ENCODE results near the gene NAALADL1. TPM values are rescaled to one million over a fixed set of nuclear protein-coding genes. Genes with fewer than 3 reads are reported as not detected.

The NAALADL1 gene
- 11.9 and 14.6 TPM in 2 replicates for total RNA-seq

GRCh38 chr11:65058419-65059054 lies at the start of gene NAALADL1:
NAALADL1 (minus strand) TSS chr11:65058553; CDS start chr11:65058521, 32 bp downstream.
- Mint-ChIP-seq H3K4me1 (ENCODE audit: low read depth) (peaks cover 17% of the 10 kb centered on the region), H3K4me3 (ENCODE audit: low read depth) (no peak within 1 kb of the TSS), H3K9me3 (no peaks in the 10 kb centered on the region), H3K36me3 (ENCODE audit: low read depth) (no peaks in the 10 kb centered on the region), H3K27ac (no peak within 1 kb of the TSS), H3K27me3 (ENCODE audit: low read depth) (no peaks in the 10 kb centered on the region)
- no peak for DNase-seq (ENCODE audit: low spot score)
- intact Hi-C loops (cut with micrococcal nuclease) = no loop called here

GRCh38 chr11:65107751-65108468 lies 49.6 kb upstream of the NAALADL1 start:
- Mint-ChIP-seq H3K4me3 (ENCODE audit: low read depth) (no peak overlapping the region), H3K36me3 (ENCODE audit: low read depth) (peaks cover 30% of the 10 kb centered on the region), H3K4me1 (ENCODE audit: low read depth) (peaks cover 24% of the 10 kb centered on the region), H3K9me3 (no peaks in the 10 kb centered on the region), H3K27me3 (ENCODE audit: low read depth) (no peaks in the 10 kb centered on the region), H3K27ac (no peak overlapping the region)
- intact Hi-C loops (cut with micrococcal nuclease) = no loop called here
- no peak for DNase-seq (ENCODE audit: low spot score)

- Mint-ChIP-seq H3K4me1 (ENCODE audit: low read depth) (peaks cover 24% of the 10 kb centered on the region), H3K27ac (no peak overlapping the region)
These were observed 48.7 kb upstream of the NAALADL1 start for GRCh38 chr11:65107078-65107477.

GRCh38 chr11:65104628-65105027 lies 46.3 kb upstream of the NAALADL1 start:
- Mint-ChIP-seq H3K27me3 (ENCODE audit: low read depth) (no peaks in the 10 kb centered on the region), H3K36me3 (ENCODE audit: low read depth) (peaks cover 25% of the 10 kb centered on the region), H3K9me3 (no peaks in the 10 kb centered on the region), H3K4me1 (ENCODE audit: low read depth) (peaks cover 8% of the 10 kb centered on the region), H3K4me3 (ENCODE audit: low read depth) (no peak overlapping the region), H3K27ac (peak overlapping the region; percentile 33)
- intact Hi-C loops (cut with micrococcal nuclease) = no loop called here
- DNase-seq (ENCODE audit: low spot score) = no peak

More at GRCh38 chr11:65107078-65107477, 48.7 kb upstream of the NAALADL1 start:
- Mint-ChIP-seq H3K4me3 (ENCODE audit: low read depth) (no peak overlapping the region), H3K27me3 (ENCODE audit: low read depth) (no peaks in the 10 kb centered on the region), H3K36me3 (ENCODE audit: low read depth) (peaks cover 30% of the 10 kb centered on the region), H3K9me3 (no peaks in the 10 kb centered on the region)
- DNase-seq (ENCODE audit: low spot score) = no peak
- intact Hi-C loops (cut with micrococcal nuclease) = no loop called here

- Mint-ChIP-seq H3K4me1 (ENCODE audit: low read depth) (peaks cover 11% of the 10 kb centered on the region), H3K27ac (no peak overlapping the region), H3K36me3 (ENCODE audit: low read depth) (peaks cover 29% of the 10 kb centered on the region), H3K9me3 (no peaks in the 10 kb centered on the region), H3K27me3 (ENCODE audit: low read depth) (no peaks in the 10 kb centered on the region), H3K4me3 (ENCODE audit: low read depth) (no peak overlapping the region)
- intact Hi-C loops (cut with micrococcal nuclease) = no loop called here
- no peak for DNase-seq (ENCODE audit: low spot score)
These were observed 45.1 kb upstream of the NAALADL1 start for GRCh38 chr11:65103476-65103875.

GRCh38 chr11:65102142-65103095 lies 44.1 kb upstream of the NAALADL1 start:
- no peaks in the 10 kb centered on the region for H3K27me3 Mint-ChIP-seq (ENCODE audit: low read depth)
- DNase-seq (ENCODE audit: low spot score) = no peak
- intact Hi-C loops (cut with micrococcal nuclease) = no loop called here
- peaks cover 15% of the 10 kb centered on the region for H3K4me1 Mint-ChIP-seq (ENCODE audit: low read depth)
- peaks cover 34% of the 10 kb centered on the region for H3K36me3 Mint-ChIP-seq (ENCODE audit: low read depth)
- H3K4me3 Mint-ChIP-seq (ENCODE audit: low read depth) = no peak overlapping the region
- no peak overlapping the region for H3K27ac Mint-ChIP-seq
- no peaks in the 10 kb centered on the region for H3K9me3 Mint-ChIP-seq

- no peak for DNase-seq (ENCODE audit: low spot score)
- intact Hi-C loops (cut with micrococcal nuclease) = no loop called here
- Mint-ChIP-seq H3K4me1 (ENCODE audit: low read depth) (peaks cover 16% of the 10 kb centered on the region), H3K9me3 (no peaks in the 10 kb centered on the region), H3K27ac (no peak overlapping the region), H3K4me3 (ENCODE audit: low read depth) (no peak overlapping the region), H3K27me3 (ENCODE audit: low read depth) (no peaks in the 10 kb centered on the region), H3K36me3 (ENCODE audit: low read depth) (peaks cover 26% of the 10 kb centered on the region)
These were observed 42.5 kb upstream of the NAALADL1 start for GRCh38 chr11:65100674-65101350.

- no peak for DNase-seq (ENCODE audit: low spot score)
- no peak overlapping the region for H3K27ac Mint-ChIP-seq
- peak overlapping the region; percentile 88 for H3K4me3 Mint-ChIP-seq (ENCODE audit: low read depth)
- intact Hi-C loops (cut with micrococcal nuclease) = loop anchor here (1.0 to 2.0 kb wide), 3 partner anchors 13 to 84 kb away; partner anchors contain the start of genes CDCA5, TM7SF2 and ZFPL1
- no peaks in the 10 kb centered on the region for H3K9me3 Mint-ChIP-seq
- H3K27me3 Mint-ChIP-seq (ENCODE audit: low read depth) = no peaks in the 10 kb centered on the region
- peaks cover 12% of the 10 kb centered on the region for H3K36me3 Mint-ChIP-seq (ENCODE audit: low read depth)
- H3K4me1 Mint-ChIP-seq (ENCODE audit: low read depth) = peaks cover 11% of the 10 kb centered on the region
These were observed 38.6 kb upstream of the NAALADL1 start for GRCh38 chr11:65096926-65097325.

- no peaks in the 10 kb centered on the region for H3K27me3 Mint-ChIP-seq (ENCODE audit: low read depth)
- H3K4me3 Mint-ChIP-seq (ENCODE audit: low read depth) = peak within 1 kb of the TSS; percentile 88
- DNase-seq (ENCODE audit: low spot score) = peak; percentile 82
- intact Hi-C loops (cut with micrococcal nuclease) = loop anchor here (1.0 to 2.0 kb wide), 3 partner anchors 12 to 83 kb away; partner anchors contain the start of genes CDCA5, TM7SF2 and ZFPL1
- H3K36me3 Mint-ChIP-seq (ENCODE audit: low read depth) = peaks cover 12% of the 10 kb centered on the region
- peaks cover 11% of the 10 kb centered on the region for H3K4me1 Mint-ChIP-seq (ENCODE audit: low read depth)
- no peaks in the 10 kb centered on the region for H3K9me3 Mint-ChIP-seq
- H3K27ac Mint-ChIP-seq = peak within 1 kb of the TSS; percentile 96
These were observed 37.8 kb upstream of the NAALADL1 start, which contains the start of gene VPS51 for GRCh38 chr11:65095974-65096806. VPS51 (plus strand) TSS chr11:65096214; CDS start chr11:65096251, 37 bp downstream.

- intact Hi-C loops (cut with micrococcal nuclease) = no loop called here
- Mint-ChIP-seq H3K27me3 (ENCODE audit: low read depth) (no peaks in the 10 kb centered on the region), H3K27ac (peak overlapping the region; percentile 96), H3K4me3 (ENCODE audit: low read depth) (peak overlapping the region; percentile 88), H3K36me3 (ENCODE audit: low read depth) (peaks cover 12% of the 10 kb centered on the region), H3K4me1 (ENCODE audit: low read depth) (peaks cover 11% of the 10 kb centered on the region), H3K9me3 (no peaks in the 10 kb centered on the region)
- DNase-seq (ENCODE audit: low spot score) = no peak
These were observed 37.1 kb upstream of the NAALADL1 start for GRCh38 chr11:65095427-65095826.

- H3K9me3 Mint-ChIP-seq = no peaks in the 10 kb centered on the region
- no peak overlapping the region for H3K27ac Mint-ChIP-seq
- H3K4me1 Mint-ChIP-seq (ENCODE audit: low read depth) = peaks cover 5% of the 10 kb centered on the region
These were observed 32.3 kb upstream of the NAALADL1 start for GRCh38 chr11:65090628-65091027.

More at GRCh38 chr11:65090628-65091027, 32.3 kb upstream of the NAALADL1 start:
- Mint-ChIP-seq H3K36me3 (ENCODE audit: low read depth) (peaks cover 28% of the 10 kb centered on the region), H3K4me3 (ENCODE audit: low read depth) (no peak overlapping the region), H3K27me3 (ENCODE audit: low read depth) (no peaks in the 10 kb centered on the region)
- no peak for DNase-seq (ENCODE audit: low spot score)
- intact Hi-C loops (cut with micrococcal nuclease) = no loop called here

Measured in activated T-helper 2 cell treated with anti-CD3 and anti-CD28 coated beads, Interferon-gamma antibody, Interleukin-2, Interleukin-4, amounts not matched to agents 10 μg/mL and 5 μg/mL and 100 μg/mL, durations not matched to agents 14 hours and 24 hours and 36 hours (primary cell).